ENCODE measurements around the gene CEMIP.

The CEMIP gene

GRCh38 chr15:80864666-80865065 lies 85.5 kb downstream of the CEMIP start:
- TF ChIP-seq EZH2phosphoT487 (conservative IDR thresholded peaks at IDR 0.05; ENCODE audit: low read length) (no peak), CTCF (IDR thresholded peaks at IDR 0.05; ENCODE audit: insufficient read depth, low read length, poor library complexity, severe bottlenecking) (no peak)
- H3K4me2 ChIP-seq (ENCODE audit: low read depth, low read length, poor library complexity, severe bottlenecking) = no peak overlapping the region
- H3K4me3 ChIP-seq (ENCODE audit: insufficient read depth, low read length, poor library complexity, severe bottlenecking) = no peak overlapping the region
- no peaks in the 10 kb centered on the region for H3F3A ChIP-seq (ENCODE audit: insufficient read depth)
- no peaks in the 10 kb centered on the region for H3K27me3 ChIP-seq (ENCODE audit: low read length)
- no peak overlapping the region for H3K27ac ChIP-seq (ENCODE audit: low read depth, low read length)
- H3K9me3 ChIP-seq (ENCODE audit: insufficient read depth, low read length) = no peaks in the 10 kb centered on the region
- H3K79me2 ChIP-seq (ENCODE audit: insufficient read depth, low read length) = no peaks in the 10 kb centered on the region
- no peak overlapping the region for H2AFZ ChIP-seq (ENCODE audit: low read depth, low read length, severe bottlenecking)
- H3K9ac ChIP-seq (ENCODE audit: low read length) = no peak overlapping the region
- no peaks in the 10 kb centered on the region for H3K36me3 ChIP-seq (ENCODE audit: low read length)
- no peaks in the 10 kb centered on the region for H4K20me1 ChIP-seq (ENCODE audit: low read depth, low read length)
- H3K9me2 ChIP-seq (replicated peaks; ENCODE audit: insufficient read depth, low read length) = no peaks in the 10 kb centered on the region

DNA sequence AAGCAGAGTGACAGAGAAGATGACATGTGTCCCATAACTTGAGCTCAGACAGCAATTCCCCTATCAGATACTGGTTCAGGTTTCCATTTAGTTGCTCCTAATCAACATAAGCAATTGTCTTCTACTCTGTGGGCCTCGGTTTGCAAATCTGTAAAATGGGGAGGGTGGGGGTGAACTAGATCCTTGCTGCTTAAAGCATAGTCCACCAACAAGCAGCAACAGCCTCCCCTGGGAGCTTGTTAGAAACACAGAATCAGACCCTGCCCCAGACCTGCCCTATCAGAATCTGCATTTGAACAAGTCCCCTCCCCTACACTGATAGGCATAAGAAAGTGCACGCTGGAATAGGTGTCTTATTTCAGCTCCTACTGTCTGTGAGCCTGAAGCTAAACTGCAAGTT lies 87.8 kb downstream of the CEMIP start:
- Histone ChIP-seq H3K4me2 (ENCODE audit: low read depth, low read length, poor library complexity, severe bottlenecking) (no peak overlapping the region), H3K36me3 (ENCODE audit: low read length) (no peaks in the 10 kb centered on the region), H3F3A (ENCODE audit: insufficient read depth) (no peaks in the 10 kb centered on the region), H3K27ac (ENCODE audit: low read depth, low read length) (no peak overlapping the region), H3K4me3 (ENCODE audit: insufficient read depth, low read length, poor library complexity, severe bottlenecking) (no peak overlapping the region), H3K79me2 (ENCODE audit: insufficient read depth, low read length) (no peaks in the 10 kb centered on the region), H3K9me3 (ENCODE audit: insufficient read depth, low read length) (no peaks in the 10 kb centered on the region), H3K9me2 (replicated peaks; ENCODE audit: insufficient read depth, low read length) (no peaks in the 10 kb centered on the region), H3K27me3 (ENCODE audit: low read length) (no peaks in the 10 kb centered on the region), H4K20me1 (ENCODE audit: low read depth, low read length) (no peaks in the 10 kb centered on the region), H2AFZ (ENCODE audit: low read depth, low read length, severe bottlenecking) (no peak overlapping the region), H3K9ac (ENCODE audit: low read length) (no peak overlapping the region)
- TF ChIP-seq EZH2phosphoT487 (conservative IDR thresholded peaks at IDR 0.05; ENCODE audit: low read length) (no peak), CTCF (IDR thresholded peaks at IDR 0.05; ENCODE audit: insufficient read depth, low read length, poor library complexity, severe bottlenecking) (no peak)

DNA sequence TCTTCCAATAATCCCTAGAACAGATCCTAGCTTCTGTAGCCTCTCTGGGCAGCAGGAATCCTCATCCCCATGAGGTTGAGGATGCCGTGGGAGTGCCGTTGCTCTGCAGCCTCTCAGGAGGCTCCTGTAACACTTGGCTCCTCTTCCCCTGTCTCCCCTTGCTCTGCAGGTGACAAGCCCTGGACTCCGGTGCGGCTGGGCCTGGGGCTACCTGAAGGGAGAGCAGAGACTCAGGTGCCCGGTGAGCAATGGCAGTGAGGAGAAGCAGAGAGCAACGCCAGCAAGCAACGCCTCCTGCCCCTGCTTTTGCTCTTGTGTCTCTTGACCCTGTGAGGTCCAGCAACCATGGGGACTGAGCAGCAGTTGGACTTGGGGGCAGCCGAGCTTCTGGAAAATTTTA lies 91.2 kb downstream of the CEMIP start:
- H3K9me2 ChIP-seq (replicated peaks; ENCODE audit: insufficient read depth, low read length) = no peaks in the 10 kb centered on the region
- TF ChIP-seq CTCF (IDR thresholded peaks at IDR 0.05; ENCODE audit: insufficient read depth, low read length, poor library complexity, severe bottlenecking) (no peak), EZH2phosphoT487 (conservative IDR thresholded peaks at IDR 0.05; ENCODE audit: low read length) (no peak)
- no peak overlapping the region for H2AFZ ChIP-seq (ENCODE audit: low read depth, low read length, severe bottlenecking)
- no peaks in the 10 kb centered on the region for H3K36me3 ChIP-seq (ENCODE audit: low read length)
- no peak overlapping the region for H3K9ac ChIP-seq (ENCODE audit: low read length)
- no peak overlapping the region for H3K4me2 ChIP-seq (ENCODE audit: low read depth, low read length, poor library complexity, severe bottlenecking)
- no peaks in the 10 kb centered on the region for H3K27me3 ChIP-seq (ENCODE audit: low read length)
- H3K9me3 ChIP-seq (ENCODE audit: insufficient read depth, low read length) = no peaks in the 10 kb centered on the region
- H3F3A ChIP-seq (ENCODE audit: insufficient read depth) = no peaks in the 10 kb centered on the region
- H4K20me1 ChIP-seq (ENCODE audit: low read depth, low read length) = no peaks in the 10 kb centered on the region
- no peaks in the 10 kb centered on the region for H3K79me2 ChIP-seq (ENCODE audit: insufficient read depth, low read length)
- no peak overlapping the region for H3K27ac ChIP-seq (ENCODE audit: low read depth, low read length)
- no peak overlapping the region for H3K4me3 ChIP-seq (ENCODE audit: insufficient read depth, low read length, poor library complexity, severe bottlenecking)

DNA sequence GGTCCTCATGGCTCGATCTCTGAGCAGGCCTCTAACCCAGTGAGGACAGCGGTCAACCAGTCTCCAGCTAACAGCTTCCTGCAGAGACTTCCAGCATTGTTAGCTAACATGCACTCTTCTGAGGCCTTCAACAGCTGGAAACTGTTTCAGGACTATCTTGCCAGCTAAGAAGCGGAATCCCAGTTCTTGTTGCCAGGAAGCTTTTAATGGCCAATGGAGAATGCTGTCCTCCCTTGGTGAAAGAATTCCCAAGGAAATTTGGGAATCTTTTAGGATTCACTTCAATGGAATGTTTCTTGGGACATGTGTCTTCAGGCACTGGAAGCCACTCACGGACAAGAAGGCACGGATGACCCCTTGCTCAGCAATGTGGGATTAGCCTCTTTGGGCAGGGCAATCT lies 91.7 kb downstream of the CEMIP start:
- Histone ChIP-seq H3K4me3 (ENCODE audit: insufficient read depth, low read length, poor library complexity, severe bottlenecking) (no peak overlapping the region), H3K9me2 (replicated peaks; ENCODE audit: insufficient read depth, low read length) (no peaks in the 10 kb centered on the region), H4K20me1 (ENCODE audit: low read depth, low read length) (no peaks in the 10 kb centered on the region), H3K27me3 (ENCODE audit: low read length) (no peaks in the 10 kb centered on the region), H3K9ac (ENCODE audit: low read length) (no peak overlapping the region), H3K27ac (ENCODE audit: low read depth, low read length) (no peak overlapping the region), H3F3A (ENCODE audit: insufficient read depth) (no peaks in the 10 kb centered on the region), H3K9me3 (ENCODE audit: insufficient read depth, low read length) (no peaks in the 10 kb centered on the region), H2AFZ (ENCODE audit: low read depth, low read length, severe bottlenecking) (no peak overlapping the region), H3K4me2 (ENCODE audit: low read depth, low read length, poor library complexity, severe bottlenecking) (no peak overlapping the region), H3K79me2 (ENCODE audit: insufficient read depth, low read length) (no peaks in the 10 kb centered on the region), H3K36me3 (ENCODE audit: low read length) (no peaks in the 10 kb centered on the region)
- TF ChIP-seq CTCF (IDR thresholded peaks at IDR 0.05; ENCODE audit: insufficient read depth, low read length, poor library complexity, severe bottlenecking) (no peak), EZH2phosphoT487 (conservative IDR thresholded peaks at IDR 0.05; ENCODE audit: low read length) (no peak)

All from SU-DHL-6 (cell line).